ENCODE data around the gene GAA.

DNA sequence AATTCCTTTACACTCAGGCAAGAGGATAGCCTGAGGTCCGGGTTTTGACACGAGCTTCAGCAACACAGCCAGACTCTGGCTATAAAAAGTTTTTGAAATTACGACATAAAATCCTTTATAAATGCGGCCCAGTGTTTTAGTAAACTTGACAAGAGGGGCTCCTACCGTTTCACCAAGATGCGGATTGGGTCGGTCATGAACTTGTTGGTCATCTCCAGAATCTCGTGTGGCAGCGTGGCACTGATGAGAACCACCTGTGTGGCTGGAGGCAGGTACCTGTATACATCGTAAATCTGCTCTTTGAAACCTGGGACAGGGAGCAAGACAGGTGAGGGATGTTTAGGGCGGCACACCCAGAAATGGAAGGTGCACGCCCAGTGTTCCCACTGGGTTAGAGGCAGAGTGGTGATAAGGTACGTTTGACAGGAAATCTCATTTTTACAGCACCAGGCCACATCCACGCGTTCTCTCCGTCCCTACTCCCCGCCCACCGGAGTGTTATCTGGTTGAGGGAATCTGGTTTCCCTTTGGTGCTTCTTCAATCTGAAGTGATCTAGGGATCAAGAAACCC lies 37.6 kb downstream of the GAA start:
- TF ChIP-seq, protein P1, sequence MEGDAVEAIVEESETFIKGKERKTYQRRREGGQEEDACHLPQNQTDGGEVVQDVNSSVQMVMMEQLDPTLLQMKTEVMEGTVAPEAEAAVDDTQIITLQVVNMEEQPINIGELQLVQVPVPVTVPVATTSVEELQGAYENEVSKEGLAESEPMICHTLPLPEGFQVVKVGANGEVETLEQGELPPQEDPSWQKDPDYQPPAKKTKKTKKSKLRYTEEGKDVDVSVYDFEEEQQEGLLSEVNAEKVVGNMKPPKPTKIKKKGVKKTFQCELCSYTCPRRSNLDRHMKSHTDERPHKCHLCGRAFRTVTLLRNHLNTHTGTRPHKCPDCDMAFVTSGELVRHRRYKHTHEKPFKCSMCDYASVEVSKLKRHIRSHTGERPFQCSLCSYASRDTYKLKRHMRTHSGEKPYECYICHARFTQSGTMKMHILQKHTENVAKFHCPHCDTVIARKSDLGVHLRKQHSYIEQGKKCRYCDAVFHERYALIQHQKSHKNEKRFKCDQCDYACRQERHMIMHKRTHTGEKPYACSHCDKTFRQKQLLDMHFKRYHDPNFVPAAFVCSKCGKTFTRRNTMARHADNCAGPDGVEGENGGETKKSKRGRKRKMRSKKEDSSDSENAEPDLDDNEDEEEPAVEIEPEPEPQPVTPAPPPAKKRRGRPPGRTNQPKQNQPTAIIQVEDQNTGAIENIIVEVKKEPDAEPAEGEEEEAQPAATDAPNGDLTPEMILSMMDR (conservative IDR thresholded peaks at IDR 0.05; ENCODE audit: low read depth, low read length) = no peak
- TF ChIP-seq POLR2A (IDR thresholded peaks at IDR 0.05; ENCODE audit: low read depth, low read length) = no peak
- TF ChIP-seq MAZ (IDR thresholded peaks at IDR 0.05; ENCODE audit: borderline replicate concordance, low read depth, low read length) = no peak
- TF ChIP-seq CEBPB (IDR thresholded peaks at IDR 0.05; ENCODE audit: low read depth, low read length) = no peak
- TF ChIP-seq MAFK (IDR thresholded peaks at IDR 0.05; ENCODE audit: low read depth, low read length) = no peak
- TF ChIP-seq, protein P2, sequence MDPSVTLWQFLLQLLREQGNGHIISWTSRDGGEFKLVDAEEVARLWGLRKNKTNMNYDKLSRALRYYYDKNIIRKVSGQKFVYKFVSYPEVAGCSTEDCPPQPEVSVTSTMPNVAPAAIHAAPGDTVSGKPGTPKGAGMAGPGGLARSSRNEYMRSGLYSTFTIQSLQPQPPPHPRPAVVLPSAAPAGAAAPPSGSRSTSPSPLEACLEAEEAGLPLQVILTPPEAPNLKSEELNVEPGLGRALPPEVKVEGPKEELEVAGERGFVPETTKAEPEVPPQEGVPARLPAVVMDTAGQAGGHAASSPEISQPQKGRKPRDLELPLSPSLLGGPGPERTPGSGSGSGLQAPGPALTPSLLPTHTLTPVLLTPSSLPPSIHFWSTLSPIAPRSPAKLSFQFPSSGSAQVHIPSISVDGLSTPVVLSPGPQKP (IDR thresholded peaks at IDR 0.05; ENCODE audit: borderline replicate concordance, low read depth, low read length) = no peak
- TF ChIP-seq BHLHE40 (IDR thresholded peaks at IDR 0.05; ENCODE audit: low read depth, low read length) = no peak
- no peak for TF ChIP-seq MXI1 (IDR thresholded peaks at IDR 0.05; ENCODE audit: borderline replicate concordance, low read depth, low read length)
- TF ChIP-seq SMC3 (IDR thresholded peaks at IDR 0.05; ENCODE audit: low read depth, low read length) = no peak
- TF ChIP-seq RAD21 (IDR thresholded peaks at IDR 0.05; ENCODE audit: low read length) = no peak
- TF ChIP-seq RCOR1 (IDR thresholded peaks at IDR 0.05; ENCODE audit: insufficient replicate concordance, low read length) = no peak
- TF ChIP-seq NFE2L2 (IDR thresholded peaks at IDR 0.05; ENCODE audit: low read depth, low read length) = no peak
